GM13977 (cell line): ENCODE results near the gene ZKSCAN8.
"Not testable (repeated sequence)": the region's sequence is repeated elsewhere in the genome, so short reads cannot be mapped to it uniquely, and the experiment has no call there.

Source experiments
- DNase-seq: peaks from one replicate; pipeline ENCODE4 v3.0.0; 2012; ENCODE audit warnings: low spot score
- in situ Hi-C: fragments of 300-500 bp; cut with MboI; formaldehyde crosslinking; loops from one replicate; pipeline ENCODE4 v1.12.0; 2022; ENCODE audit warnings: low sequenced_read_pairs, low pct_unique_long_range_greater_than_20kb, mixed read lengths, inconsistent platforms; ENCODE audit not compliant: unreplicated experiment
- TF ChIP-seq, protein P1 (sequence below): IDR thresholded peaks from 2 replicates; pipeline ENCODE4 v1.5.1; 2012; ENCODE audit warnings: mild to moderate bottlenecking, control low read depth; ENCODE audit not compliant: insufficient read depth; ENCODE audit errors: extremely low read depth, missing control alignments

ZKSCAN8 gene

DNA sequence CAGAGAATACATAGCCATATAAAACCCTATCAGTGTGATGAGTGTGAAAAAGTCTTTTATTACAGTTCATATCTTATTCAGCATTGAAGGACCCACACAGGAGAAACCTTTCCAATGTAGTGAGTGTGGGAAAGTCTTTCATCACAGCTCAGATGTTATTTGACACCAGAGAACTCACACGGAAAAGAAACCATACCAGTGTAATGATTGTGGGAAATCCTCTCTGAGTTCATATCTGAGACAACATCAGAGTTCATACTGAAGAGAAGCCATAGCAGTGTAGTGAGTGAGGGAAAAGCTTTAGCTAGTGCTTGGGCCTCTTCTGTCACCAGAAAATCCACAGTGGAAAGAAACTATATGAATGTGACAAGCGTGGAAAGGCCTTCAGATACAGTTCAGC lies 25.9 kb upstream of the ZKSCAN8 start:
- in situ Hi-C loops, result no loop called here
- TF ChIP-seq, protein P1, sequence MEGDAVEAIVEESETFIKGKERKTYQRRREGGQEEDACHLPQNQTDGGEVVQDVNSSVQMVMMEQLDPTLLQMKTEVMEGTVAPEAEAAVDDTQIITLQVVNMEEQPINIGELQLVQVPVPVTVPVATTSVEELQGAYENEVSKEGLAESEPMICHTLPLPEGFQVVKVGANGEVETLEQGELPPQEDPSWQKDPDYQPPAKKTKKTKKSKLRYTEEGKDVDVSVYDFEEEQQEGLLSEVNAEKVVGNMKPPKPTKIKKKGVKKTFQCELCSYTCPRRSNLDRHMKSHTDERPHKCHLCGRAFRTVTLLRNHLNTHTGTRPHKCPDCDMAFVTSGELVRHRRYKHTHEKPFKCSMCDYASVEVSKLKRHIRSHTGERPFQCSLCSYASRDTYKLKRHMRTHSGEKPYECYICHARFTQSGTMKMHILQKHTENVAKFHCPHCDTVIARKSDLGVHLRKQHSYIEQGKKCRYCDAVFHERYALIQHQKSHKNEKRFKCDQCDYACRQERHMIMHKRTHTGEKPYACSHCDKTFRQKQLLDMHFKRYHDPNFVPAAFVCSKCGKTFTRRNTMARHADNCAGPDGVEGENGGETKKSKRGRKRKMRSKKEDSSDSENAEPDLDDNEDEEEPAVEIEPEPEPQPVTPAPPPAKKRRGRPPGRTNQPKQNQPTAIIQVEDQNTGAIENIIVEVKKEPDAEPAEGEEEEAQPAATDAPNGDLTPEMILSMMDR, result no peak
- DNase-seq, result no peak

DNA sequence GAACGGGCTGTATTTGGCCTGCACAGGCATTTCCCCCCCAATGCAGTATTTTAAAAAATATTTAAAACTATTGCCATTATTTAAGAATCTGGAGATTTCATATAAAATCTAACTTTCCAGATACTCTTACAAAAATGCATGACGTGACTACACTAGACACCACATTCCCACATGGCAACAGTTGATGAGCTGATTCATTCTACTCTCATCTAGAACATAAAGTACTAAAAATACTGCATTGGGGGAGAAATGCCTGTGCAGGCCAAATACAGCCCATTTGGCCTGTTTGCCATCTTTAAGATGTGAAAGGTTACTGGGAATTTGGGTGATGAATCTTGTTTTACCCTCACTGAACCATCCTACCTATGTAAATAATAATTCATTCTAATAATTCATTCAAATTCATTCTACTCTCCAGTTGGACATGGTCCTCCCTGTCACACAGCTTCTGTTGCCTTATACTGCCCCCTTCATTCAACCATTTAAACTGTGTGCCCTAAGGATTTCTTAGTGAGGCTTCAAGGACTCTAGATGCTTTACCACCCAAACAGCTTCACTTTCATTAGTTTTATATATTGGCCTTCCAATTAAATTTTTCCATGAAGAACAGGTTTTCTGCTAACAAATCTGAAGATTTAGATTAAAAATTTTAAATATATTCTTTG lies 24.2 kb upstream of the ZKSCAN8 start:
- TF ChIP-seq, protein P1, result no peak
- in situ Hi-C loops, result no loop called here
- no peak for DNase-seq

DNA sequence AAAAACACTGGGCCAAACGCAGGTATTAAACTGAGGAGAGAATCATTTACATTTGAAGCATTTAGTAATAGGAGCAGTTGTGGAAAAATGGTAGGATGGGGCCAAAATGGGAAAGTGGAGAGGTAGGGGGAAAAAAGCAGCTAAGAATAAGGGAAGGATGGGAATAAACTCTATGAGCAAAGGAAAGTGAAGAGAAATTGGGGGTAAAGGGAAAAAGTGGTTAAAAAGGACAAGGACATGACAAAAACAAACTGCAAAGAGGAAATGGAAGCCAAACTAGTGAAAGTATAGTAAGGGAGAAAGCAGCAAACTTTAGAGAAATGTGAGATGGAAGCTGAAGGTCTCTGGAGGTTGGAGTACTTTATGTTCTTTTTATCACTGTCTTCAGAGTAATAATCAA lies 23.5 kb upstream of the ZKSCAN8 start:
- in situ Hi-C loops, result no loop called here
- DNase-seq, result no peak
- TF ChIP-seq, protein P1, result no peak

DNA sequence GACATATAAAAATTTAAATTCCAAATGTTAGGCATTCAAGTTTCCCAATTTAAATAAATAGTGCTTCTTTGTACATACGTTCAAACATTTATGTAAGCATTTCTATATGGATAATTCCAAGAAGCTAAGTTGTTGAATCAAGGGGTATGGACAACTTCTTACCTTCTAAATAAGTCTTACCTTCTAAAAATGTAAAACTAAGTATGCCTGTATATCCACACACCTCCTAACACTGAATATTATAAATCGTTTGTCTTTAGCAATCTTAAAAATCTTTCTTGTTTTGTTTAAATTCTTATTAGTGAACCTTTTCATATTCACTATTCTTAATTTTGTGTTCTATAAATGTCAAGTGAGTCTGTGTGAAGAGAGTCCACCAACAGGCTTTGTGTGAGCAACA lies 19.8 kb upstream of the ZKSCAN8 start:
- in situ Hi-C loops, result no loop called here
- DNase-seq, result no peak
- TF ChIP-seq, protein P1, result no peak

DNA sequence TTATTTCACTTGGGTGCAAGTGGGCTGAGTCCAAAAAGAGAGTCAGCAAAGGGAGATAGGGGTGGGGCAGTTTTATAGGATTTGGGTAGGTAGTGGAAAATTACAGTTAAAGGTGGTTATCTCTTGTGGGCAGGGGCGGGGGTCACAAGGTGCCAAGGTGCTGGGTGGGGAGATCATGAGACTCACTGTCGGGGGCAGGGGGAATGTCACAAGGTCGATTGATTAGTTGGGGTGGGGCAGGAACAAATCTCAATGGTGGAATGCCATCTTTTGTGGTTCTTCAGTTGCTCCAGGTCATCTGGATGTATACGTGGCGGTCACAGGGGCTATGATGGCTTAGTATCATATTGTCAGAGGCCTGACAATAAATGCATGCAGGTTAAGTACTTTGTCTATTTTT lies 19.4 kb upstream of the ZKSCAN8 start:
- DNase-seq, in situ Hi-C loops: not testable (repeated sequence)

DNA sequence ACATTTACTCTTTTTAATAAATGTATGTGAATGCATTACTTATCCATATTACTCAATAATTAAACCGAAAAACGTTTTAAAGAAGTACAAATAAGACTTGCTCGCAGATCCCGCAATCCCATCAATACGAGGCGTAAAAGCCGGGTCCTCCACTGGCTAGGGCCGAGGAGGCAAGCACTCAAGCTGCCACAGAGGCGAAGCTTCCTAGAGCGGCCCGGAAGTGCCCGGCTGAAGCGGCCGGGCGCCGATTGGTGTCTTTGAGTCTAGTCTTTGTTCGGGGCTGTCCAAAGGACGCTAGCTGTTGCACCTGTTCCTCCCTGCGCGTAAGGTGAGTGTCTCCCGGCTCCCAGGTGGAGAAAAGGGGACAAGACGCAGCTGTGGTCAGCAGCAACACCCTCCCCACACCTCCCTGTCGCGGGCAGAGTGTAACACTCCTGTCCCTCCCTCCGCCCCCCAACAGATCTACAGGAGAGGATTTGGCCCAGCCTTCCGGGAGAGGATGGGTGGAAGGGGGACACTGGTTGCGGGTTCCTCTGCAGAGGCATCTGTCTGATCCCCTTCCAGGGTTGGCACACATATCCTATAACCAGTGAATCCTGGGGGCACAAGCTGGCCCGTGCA lies 17.2 kb upstream of the ZKSCAN8 start, which contains the start of gene ZSCAN16:
ZSCAN16 (plus strand) TSS at position 260 of the 621 bp plus-strand sequence. CDS start 835 bp downstream, outside the sequence.
- in situ Hi-C loops, result no loop called here
- TF ChIP-seq, protein P1, result no peak
- peak; percentile 74 for DNase-seq

DNA sequence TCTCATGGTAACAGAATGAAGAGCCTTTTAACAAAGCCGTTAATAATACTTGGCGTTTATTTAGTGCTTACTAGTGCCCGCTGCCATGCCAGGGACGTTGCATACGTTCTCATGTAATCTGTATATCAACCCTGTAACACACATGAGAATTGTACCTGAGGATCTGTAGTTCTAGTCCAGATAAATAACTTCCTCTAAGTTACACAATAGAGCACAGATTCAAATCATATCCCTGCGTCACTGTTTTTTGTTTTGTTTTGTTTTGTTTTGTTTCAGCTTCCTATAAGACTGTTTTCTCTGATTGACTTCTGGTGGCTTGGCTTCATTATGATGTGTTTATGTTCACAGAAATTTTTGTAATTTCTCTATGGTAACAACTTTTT lies 16.7 kb upstream of the ZKSCAN8 start:
- in situ Hi-C loops, result no loop called here
- TF ChIP-seq, protein P1, result no peak
- no peak for DNase-seq
